MM.1S (cell line): ENCODE data around the gene ATG4C.

Experiments used
- EZH2phosphoT487 ChIP-seq: fragments of 300-600 bp; sonication (generic); IDR thresholded peaks from 2 replicates; pipeline ENCODE4 v1.6.1; 2018; ENCODE audit warnings: antibody characterized with exemption, low read length
- TF ChIP-seq, protein P1 (sequence below): fragments of 300-600 bp; sonication (generic); IDR thresholded peaks from 2 replicates; pipeline ENCODE4 v1.5.1; 2016; ENCODE audit warnings: antibody characterized with exemption, low read length, mixed read lengths

DNA sequence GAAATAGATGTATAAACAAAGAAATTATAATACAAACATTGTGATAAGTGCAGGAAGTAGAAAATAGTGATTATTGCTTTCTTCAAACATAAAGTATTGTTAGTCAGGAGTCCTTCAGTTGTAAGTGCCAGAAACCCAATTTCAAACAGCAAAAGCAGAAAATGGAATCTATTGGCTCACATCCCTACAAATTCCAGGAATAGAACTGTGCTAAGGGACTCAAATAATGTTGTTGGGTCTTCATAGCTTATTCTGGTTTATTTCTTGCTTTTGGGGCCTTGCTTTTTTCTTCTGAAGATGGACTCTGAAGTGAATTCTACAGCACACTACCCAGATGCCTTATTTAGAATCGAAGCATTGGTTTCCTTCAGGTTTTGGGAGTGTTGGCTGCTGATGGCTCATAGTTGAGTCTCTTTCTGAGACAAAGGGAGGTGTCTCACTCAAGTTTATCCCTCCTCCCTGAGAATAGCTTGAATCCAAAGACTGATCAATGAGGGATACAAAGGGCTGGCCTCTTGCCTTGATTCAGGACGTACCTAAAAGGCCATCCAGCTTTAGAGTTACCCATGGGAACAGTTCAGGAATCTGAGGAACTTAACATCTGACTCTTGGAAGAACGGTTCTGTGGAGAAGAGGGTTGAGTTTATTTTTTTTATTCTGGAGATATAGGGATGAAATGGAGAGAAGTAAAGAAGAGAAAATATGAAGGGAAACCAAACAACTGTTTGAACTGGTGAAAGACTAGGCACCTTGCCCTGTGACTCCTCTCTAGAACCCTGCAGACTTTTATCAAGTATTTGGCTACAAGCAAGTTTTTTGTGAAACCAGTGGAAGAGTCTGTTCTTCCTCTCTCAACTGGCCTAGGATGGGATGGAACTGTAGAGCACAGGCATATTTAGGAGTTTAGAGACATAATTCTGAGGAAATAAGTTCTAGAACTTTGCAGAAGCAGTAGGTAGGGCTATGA lies 39.0 kb upstream of the ATG4C start:
- TF ChIP-seq, protein P1, sequence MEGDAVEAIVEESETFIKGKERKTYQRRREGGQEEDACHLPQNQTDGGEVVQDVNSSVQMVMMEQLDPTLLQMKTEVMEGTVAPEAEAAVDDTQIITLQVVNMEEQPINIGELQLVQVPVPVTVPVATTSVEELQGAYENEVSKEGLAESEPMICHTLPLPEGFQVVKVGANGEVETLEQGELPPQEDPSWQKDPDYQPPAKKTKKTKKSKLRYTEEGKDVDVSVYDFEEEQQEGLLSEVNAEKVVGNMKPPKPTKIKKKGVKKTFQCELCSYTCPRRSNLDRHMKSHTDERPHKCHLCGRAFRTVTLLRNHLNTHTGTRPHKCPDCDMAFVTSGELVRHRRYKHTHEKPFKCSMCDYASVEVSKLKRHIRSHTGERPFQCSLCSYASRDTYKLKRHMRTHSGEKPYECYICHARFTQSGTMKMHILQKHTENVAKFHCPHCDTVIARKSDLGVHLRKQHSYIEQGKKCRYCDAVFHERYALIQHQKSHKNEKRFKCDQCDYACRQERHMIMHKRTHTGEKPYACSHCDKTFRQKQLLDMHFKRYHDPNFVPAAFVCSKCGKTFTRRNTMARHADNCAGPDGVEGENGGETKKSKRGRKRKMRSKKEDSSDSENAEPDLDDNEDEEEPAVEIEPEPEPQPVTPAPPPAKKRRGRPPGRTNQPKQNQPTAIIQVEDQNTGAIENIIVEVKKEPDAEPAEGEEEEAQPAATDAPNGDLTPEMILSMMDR = no peak
- TF ChIP-seq EZH2phosphoT487 = no peak
